Measurements from ENCODE around the gene SLK. TPM values are rescaled to one million over a fixed set of nuclear protein-coding genes. Genes with fewer than 3 reads are reported as not detected.

Gene SLK
- total and polyA plus RNA-seq, 10 of the 15 experiments (the other 5 are each of a cell fraction or from before 2014, with no cell fraction given) = 2.5 to 24.2 (median 11.1) TPM

DNA sequence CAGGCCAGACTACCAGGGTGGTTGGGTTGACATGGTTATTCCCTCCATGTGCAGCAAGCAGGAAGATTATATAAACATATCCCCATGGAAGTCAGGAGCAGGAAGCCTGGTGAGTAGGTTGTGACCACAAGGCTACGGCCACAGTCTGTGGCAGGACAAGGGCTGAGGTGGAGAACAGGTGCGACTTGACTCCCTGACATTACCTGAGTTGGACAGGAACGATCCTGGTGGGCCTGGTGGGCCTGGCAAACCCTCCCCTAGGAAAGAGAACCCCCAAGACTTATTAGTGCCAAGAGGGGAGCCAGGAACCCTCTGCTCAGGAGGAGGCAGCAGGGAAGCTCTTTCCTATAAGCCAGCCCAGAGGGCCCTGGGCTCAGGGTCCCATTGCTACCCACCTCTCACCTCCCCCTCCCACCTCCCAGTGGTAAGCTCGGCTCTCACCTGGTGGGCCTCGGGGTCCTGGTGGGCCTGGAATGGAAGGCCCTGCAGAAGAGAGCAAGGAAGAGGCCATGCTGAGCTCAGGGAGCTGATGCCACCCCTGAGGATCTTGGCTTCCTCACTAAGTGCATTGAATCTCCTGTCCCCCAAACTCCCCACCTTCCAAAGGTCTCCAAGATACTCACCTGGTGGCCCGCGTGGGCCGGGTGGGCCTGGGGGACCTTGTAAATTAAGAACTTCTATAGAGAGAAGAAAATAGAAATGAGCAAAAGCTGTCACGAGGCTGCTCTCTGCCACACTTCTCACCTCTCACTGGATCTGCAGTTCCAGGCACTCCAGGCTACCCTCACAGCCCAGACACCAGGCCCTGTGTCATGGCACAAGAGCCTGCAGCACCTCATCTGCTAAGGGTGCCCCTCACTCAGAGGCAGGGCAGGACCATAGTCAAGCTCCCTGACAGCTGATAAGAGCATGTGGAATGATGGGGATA, 74.2 kb downstream of the SLK start:
- ChIA-PET CTCF (interaction anchor here (0.7 to 1.5 kb wide), 5 partner anchors 17 to 153 kb away, joined by 3 to 4 read pairs (median 3); no protein-coding TSS in a partner anchor), POLR2A (no interaction called here), RAD21 (ENCODE audit: unreplicated experiment) (no interaction called here), SMC1A (ENCODE audit: uncharacterized antibody, unreplicated experiment) (interaction anchor here (1.6 kb wide), 1 partner anchor 58 kb away, joined by 4 read pairs; no protein-coding TSS in a partner anchor)
- Histone ChIP-seq H3K27me3 (replicated peaks in 1 of 2; ENCODE audit: control insufficient read depth in 2 of 2, insufficient read depth in 2 of 2, low read length in 1 of 2) (no peaks in the 10 kb centered on the region; a peak in 2 of 4 replicates), H3K4me3 (no peak overlapping the region), H3K4me2 (ENCODE audit: control insufficient read depth, insufficient read depth) (no peak overlapping the region), H3K4me1 (ENCODE audit: control insufficient read depth, insufficient read depth, low read length) (no peaks in the 10 kb centered on the region), H4K20me1 (ENCODE audit: control insufficient read depth, insufficient read depth) (no peaks in the 10 kb centered on the region), H3K9ac (ENCODE audit: control insufficient read depth, insufficient read depth, low read length) (no peak overlapping the region), H3K27ac (ENCODE audit: control insufficient read depth, insufficient read depth) (no peak overlapping the region), H3K9me3 (replicated peaks; ENCODE audit: control insufficient read depth, insufficient read depth, low read length) (no peaks in the 10 kb centered on the region), H2AFZ (ENCODE audit: control insufficient read depth, low read depth, low read length) (no peak overlapping the region), H3K36me3 (ENCODE audit: control insufficient read depth in 2 of 2, insufficient read depth in 2 of 2, low read length in 1 of 2) (no peaks in the 10 kb centered on the region), H3K79me2 (ENCODE audit: control insufficient read depth, insufficient read depth, low read length) (no peaks in the 10 kb centered on the region)
- no TSS peak for BruUV-seq (replicated peaks)
- no peak for TF ChIP-seq BCL11A (IDR thresholded peaks at IDR 0.05; ENCODE audit: low read depth, low read length)
- intact Hi-C loops (cut with micrococcal nuclease; ENCODE audit: unreplicated experiment) = no loop called here
- no peak for DNase-seq (ENCODE audit: low read depth, low spot score)
- WGBS (ENCODE audit: insufficient coverage, insufficient replicate concordance, low lambda C conversion rate, missing lambda C conversion rate) = 9% methylated on average over 8 of the region's 9 CpGs
- in situ Hi-C loops (cut with MboI) = no loop called here
- no peak for FAIRE-seq
- no peak for ATAC-seq

DNA sequence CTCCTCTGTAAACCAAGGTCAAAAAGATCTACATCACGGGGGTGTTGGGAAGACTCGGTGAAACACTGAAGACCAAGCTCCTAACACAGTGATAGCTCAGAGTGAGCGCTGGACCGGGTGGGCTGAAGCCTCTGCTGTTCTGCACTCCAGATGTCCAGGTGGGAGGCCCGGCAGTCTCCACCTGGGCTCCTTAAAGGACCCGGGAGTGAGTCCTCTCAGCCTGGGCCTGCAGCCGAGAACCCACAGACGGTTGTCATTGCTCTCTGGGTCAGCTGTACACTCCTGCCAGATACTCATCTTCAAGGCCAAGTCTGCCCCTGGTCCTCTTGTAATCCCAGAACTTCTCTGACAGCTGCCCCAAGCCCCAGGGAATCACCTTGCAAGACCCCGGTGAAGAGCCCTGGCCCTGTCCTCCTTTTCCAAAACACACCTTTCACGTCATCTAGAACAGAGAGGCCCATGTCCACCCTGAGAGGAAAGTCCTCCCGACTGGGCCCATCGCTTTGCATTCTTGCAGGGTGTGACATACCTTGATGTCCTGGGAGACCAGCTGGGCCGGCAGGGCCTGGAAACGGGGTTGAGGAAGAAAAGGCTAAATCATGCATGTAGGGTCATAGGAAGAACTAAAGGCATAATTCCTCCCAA, 75.1 kb downstream of the SLK start:
- no peak overlapping the region for H3K9ac ChIP-seq (ENCODE audit: control insufficient read depth, insufficient read depth, low read length)
- ChIA-PET SMC1A (ENCODE audit: uncharacterized antibody, unreplicated experiment) (interaction anchor here (1.6 kb wide), 1 partner anchor 59 kb away, joined by 4 read pairs; no protein-coding TSS in a partner anchor), CTCF (interaction anchor here (0.7 to 1.5 kb wide), 5 partner anchors 16 to 154 kb away, joined by 3 to 4 read pairs (median 3); no protein-coding TSS in a partner anchor), RAD21 (ENCODE audit: unreplicated experiment) (no interaction called here), POLR2A (no interaction called here)
- ATAC-seq = no peak
- H3K9me3 ChIP-seq (replicated peaks; ENCODE audit: control insufficient read depth, insufficient read depth, low read length) = no peaks in the 10 kb centered on the region
- 41% methylated on average over 14 of the region's 14 CpGs for WGBS (ENCODE audit: insufficient coverage, insufficient replicate concordance, low lambda C conversion rate, missing lambda C conversion rate)
- BruUV-seq (replicated peaks) = no TSS peak
- no peaks in the 10 kb centered on the region for H3K36me3 ChIP-seq (ENCODE audit: control insufficient read depth in 2 of 2, insufficient read depth in 2 of 2, low read length in 1 of 2)
- no peak for DNase-seq (ENCODE audit: low read depth, low spot score)
- no peaks in the 10 kb centered on the region; a peak in 2 of 4 replicates for H3K27me3 ChIP-seq (replicated peaks in 1 of 2; ENCODE audit: control insufficient read depth in 2 of 2, insufficient read depth in 2 of 2, low read length in 1 of 2)
- H3K27ac ChIP-seq (ENCODE audit: control insufficient read depth, insufficient read depth) = no peak overlapping the region
- H4K20me1 ChIP-seq (ENCODE audit: control insufficient read depth, insufficient read depth) = no peaks in the 10 kb centered on the region
- H3K79me2 ChIP-seq (ENCODE audit: control insufficient read depth, insufficient read depth, low read length) = no peaks in the 10 kb centered on the region
- intact Hi-C loops (cut with micrococcal nuclease; ENCODE audit: unreplicated experiment) (no loop called here), in situ Hi-C loops (cut with MboI) (no loop called here)
- FAIRE-seq = no peak
- H2AFZ ChIP-seq (ENCODE audit: control insufficient read depth, low read depth, low read length) = no peak overlapping the region
- no peak overlapping the region for H3K4me2 ChIP-seq (ENCODE audit: control insufficient read depth, insufficient read depth)
- no peaks in the 10 kb centered on the region for H3K4me1 ChIP-seq (ENCODE audit: control insufficient read depth, insufficient read depth, low read length)
- no peak overlapping the region for H3K4me3 ChIP-seq
- TF ChIP-seq, protein P1, sequence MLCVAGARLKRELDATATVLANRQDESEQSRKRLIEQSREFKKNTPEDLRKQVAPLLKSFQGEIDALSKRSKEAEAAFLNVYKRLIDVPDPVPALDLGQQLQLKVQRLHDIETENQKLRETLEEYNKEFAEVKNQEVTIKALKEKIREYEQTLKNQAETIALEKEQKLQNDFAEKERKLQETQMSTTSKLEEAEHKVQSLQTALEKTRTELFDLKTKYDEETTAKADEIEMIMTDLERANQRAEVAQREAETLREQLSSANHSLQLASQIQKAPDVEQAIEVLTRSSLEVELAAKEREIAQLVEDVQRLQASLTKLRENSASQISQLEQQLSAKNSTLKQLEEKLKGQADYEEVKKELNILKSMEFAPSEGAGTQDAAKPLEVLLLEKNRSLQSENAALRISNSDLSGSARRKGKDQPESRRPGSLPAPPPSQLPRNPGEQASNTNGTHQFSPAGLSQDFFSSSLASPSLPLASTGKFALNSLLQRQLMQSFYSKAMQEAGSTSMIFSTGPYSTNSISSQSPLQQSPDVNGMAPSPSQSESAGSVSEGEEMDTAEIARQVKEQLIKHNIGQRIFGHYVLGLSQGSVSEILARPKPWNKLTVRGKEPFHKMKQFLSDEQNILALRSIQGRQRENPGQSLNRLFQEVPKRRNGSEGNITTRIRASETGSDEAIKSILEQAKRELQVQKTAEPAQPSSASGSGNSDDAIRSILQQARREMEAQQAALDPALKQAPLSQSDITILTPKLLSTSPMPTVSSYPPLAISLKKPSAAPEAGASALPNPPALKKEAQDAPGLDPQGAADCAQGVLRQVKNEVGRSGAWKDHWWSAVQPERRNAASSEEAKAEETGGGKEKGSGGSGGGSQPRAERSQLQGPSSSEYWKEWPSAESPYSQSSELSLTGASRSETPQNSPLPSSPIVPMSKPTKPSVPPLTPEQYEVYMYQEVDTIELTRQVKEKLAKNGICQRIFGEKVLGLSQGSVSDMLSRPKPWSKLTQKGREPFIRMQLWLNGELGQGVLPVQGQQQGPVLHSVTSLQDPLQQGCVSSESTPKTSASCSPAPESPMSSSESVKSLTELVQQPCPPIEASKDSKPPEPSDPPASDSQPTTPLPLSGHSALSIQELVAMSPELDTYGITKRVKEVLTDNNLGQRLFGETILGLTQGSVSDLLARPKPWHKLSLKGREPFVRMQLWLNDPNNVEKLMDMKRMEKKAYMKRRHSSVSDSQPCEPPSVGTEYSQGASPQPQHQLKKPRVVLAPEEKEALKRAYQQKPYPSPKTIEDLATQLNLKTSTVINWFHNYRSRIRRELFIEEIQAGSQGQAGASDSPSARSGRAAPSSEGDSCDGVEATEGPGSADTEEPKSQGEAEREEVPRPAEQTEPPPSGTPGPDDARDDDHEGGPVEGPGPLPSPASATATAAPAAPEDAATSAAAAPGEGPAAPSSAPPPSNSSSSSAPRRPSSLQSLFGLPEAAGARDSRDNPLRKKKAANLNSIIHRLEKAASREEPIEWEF (IDR thresholded peaks at IDR 0.05; ENCODE audit: insufficient replicate concordance, low read depth, low read length) = no peak
- TF ChIP-seq, protein P2, sequence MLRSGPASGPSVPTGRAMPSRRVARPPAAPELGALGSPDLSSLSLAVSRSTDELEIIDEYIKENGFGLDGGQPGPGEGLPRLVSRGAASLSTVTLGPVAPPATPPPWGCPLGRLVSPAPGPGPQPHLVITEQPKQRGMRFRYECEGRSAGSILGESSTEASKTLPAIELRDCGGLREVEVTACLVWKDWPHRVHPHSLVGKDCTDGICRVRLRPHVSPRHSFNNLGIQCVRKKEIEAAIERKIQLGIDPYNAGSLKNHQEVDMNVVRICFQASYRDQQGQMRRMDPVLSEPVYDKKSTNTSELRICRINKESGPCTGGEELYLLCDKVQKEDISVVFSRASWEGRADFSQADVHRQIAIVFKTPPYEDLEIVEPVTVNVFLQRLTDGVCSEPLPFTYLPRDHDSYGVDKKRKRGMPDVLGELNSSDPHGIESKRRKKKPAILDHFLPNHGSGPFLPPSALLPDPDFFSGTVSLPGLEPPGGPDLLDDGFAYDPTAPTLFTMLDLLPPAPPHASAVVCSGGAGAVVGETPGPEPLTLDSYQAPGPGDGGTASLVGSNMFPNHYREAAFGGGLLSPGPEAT (IDR thresholded peaks at IDR 0.05; ENCODE audit: low read depth) = no peak
- no peak for TF ChIP-seq RCOR1 (conservative IDR thresholded peaks at IDR 0.05; ENCODE audit: low read depth, low read length)
- TF ChIP-seq, protein P3, sequence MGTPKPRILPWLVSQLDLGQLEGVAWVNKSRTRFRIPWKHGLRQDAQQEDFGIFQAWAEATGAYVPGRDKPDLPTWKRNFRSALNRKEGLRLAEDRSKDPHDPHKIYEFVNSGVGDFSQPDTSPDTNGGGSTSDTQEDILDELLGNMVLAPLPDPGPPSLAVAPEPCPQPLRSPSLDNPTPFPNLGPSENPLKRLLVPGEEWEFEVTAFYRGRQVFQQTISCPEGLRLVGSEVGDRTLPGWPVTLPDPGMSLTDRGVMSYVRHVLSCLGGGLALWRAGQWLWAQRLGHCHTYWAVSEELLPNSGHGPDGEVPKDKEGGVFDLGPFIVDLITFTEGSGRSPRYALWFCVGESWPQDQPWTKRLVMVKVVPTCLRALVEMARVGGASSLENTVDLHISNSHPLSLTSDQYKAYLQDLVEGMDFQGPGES (IDR thresholded peaks at IDR 0.05) = no peak

Data from GM12878 (cell line).